ENCODE results near the gene APLF.

DNA sequence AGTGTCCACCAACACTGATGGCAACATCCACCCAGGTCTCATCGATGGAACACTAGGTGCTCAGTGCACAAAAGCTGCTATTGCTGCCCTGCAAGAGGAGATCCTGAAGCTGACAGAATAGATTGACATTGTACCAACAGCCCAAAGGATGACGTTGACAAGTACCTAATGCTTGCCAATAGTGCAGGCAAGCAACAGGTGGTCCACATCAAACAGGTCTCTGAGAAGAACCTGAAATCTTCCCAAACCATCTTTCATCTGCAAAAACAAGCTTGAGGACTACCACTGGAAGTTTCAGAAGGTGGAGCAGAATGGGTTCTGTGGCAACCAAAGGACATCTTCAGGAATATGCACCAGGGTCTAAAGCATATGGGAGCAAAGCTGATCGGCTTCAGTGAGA lies 160.2 kb downstream of the APLF start:
- TF ChIP-seq POLR2A (IDR thresholded peaks at IDR 0.05): no peak
- TF ChIP-seq, protein P1, sequence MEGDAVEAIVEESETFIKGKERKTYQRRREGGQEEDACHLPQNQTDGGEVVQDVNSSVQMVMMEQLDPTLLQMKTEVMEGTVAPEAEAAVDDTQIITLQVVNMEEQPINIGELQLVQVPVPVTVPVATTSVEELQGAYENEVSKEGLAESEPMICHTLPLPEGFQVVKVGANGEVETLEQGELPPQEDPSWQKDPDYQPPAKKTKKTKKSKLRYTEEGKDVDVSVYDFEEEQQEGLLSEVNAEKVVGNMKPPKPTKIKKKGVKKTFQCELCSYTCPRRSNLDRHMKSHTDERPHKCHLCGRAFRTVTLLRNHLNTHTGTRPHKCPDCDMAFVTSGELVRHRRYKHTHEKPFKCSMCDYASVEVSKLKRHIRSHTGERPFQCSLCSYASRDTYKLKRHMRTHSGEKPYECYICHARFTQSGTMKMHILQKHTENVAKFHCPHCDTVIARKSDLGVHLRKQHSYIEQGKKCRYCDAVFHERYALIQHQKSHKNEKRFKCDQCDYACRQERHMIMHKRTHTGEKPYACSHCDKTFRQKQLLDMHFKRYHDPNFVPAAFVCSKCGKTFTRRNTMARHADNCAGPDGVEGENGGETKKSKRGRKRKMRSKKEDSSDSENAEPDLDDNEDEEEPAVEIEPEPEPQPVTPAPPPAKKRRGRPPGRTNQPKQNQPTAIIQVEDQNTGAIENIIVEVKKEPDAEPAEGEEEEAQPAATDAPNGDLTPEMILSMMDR (IDR thresholded peaks at IDR 0.05): no peak
